Measurements from ENCODE around the gene WHRN.

Gene WHRN

DNA sequence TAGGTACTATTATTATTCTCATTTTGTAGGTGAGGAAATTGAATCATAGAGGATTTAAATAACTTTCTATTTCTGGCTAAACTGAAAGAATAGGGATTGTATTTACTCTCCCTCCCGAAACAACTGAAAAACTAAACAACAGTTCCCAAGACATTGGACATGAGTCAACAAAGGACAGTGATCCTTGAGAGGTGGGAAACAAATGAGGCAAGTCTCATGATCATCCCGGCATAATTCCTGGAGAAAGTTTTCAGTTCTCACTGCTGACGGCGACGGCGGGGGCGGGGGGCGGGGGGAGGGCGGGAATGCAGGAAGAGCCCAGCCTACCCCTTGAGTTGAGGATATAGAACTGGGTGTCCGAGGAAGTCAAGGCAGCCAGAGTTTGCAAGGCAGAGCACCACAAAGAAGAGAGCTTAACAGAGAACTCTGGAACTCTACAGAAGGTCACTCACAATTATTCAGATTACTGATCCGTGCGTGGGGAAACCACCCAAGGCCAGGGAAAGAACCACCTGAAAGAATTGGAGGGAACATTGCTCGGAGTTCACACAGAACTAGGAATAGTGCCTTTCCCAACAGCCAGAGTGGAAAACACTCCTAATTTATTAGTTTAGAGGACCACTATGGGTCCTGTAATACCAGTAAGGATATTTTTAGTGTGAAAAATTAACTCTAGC lies 27.4 kb upstream of the WHRN start:
- Histone ChIP-seq H3K27ac (no peak overlapping the region), H2AFZ (no peak overlapping the region), H3K9ac (no peak overlapping the region), H3K4me2 (ENCODE audit: low read length) (no peak overlapping the region), H3K36me3 (ENCODE audit: control insufficient read depth, insufficient read depth, low read length) (no peaks in the 10 kb centered on the region), H3K9me3 (ENCODE audit: control insufficient read depth, low read length) (no peaks in the 10 kb centered on the region), H3K4me1 (no peaks in the 10 kb centered on the region), H3K4me3 (ENCODE audit: low read depth, low read length) (no peak overlapping the region), H3K27me3 (ENCODE audit: control insufficient read depth, insufficient read depth, low read length) (no peaks in the 10 kb centered on the region), H3K79me2 (no peaks in the 10 kb centered on the region)
- TF ChIP-seq, protein P1, sequence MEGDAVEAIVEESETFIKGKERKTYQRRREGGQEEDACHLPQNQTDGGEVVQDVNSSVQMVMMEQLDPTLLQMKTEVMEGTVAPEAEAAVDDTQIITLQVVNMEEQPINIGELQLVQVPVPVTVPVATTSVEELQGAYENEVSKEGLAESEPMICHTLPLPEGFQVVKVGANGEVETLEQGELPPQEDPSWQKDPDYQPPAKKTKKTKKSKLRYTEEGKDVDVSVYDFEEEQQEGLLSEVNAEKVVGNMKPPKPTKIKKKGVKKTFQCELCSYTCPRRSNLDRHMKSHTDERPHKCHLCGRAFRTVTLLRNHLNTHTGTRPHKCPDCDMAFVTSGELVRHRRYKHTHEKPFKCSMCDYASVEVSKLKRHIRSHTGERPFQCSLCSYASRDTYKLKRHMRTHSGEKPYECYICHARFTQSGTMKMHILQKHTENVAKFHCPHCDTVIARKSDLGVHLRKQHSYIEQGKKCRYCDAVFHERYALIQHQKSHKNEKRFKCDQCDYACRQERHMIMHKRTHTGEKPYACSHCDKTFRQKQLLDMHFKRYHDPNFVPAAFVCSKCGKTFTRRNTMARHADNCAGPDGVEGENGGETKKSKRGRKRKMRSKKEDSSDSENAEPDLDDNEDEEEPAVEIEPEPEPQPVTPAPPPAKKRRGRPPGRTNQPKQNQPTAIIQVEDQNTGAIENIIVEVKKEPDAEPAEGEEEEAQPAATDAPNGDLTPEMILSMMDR (IDR thresholded peaks at IDR 0.05), result no peak

DNA sequence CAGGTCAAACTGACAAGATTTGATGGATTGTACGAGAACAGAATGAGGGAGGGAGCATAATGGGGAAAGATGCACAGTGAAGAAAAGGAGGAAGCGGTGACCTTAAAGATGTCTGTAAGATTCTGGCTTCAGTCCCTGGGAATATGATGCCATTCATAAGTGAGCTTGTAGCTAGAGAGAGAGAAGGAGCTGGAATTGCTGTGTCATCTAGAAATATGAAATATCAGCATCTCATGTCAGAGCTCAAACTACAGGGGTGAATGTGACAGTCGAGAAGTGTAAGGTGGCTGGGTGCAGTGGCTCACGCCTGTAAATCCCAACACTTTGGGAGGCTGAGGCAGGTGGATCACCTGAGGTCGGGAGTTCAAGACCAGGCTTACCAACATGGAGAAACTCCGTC lies 24.0 kb upstream of the WHRN start:
- Histone ChIP-seq H3K79me2 (no peaks in the 10 kb centered on the region), H3K9me3 (ENCODE audit: control insufficient read depth, low read length) (no peaks in the 10 kb centered on the region), H3K4me3 (ENCODE audit: low read depth, low read length) (no peak overlapping the region), H2AFZ (no peak overlapping the region), H3K27ac (no peak overlapping the region), H3K27me3 (ENCODE audit: control insufficient read depth, insufficient read depth, low read length) (no peaks in the 10 kb centered on the region), H3K9ac (no peak overlapping the region), H3K36me3 (ENCODE audit: control insufficient read depth, insufficient read depth, low read length) (no peaks in the 10 kb centered on the region), H3K4me2 (ENCODE audit: low read length) (no peak overlapping the region), H3K4me1 (no peaks in the 10 kb centered on the region)
- TF ChIP-seq, protein P1 (IDR thresholded peaks at IDR 0.05), result no peak

DNA sequence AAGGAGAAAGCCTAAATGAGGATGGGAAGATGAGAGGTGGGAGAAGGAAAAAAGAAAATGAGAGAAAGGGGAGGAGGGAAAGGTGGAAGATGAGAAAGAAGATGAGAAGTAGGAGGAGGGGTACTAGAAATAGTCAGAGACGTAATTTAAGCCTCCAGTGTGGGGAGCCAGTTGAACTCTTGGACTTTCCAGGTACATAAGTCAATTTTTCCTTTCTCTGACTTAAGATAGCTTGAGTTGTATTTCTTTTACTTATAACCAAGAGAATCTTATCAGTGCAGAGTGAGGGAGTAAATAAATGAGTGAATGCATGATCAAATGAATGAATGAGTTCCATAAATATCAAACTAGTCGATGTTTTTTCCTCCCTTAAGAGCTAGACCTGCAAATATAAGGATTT lies 21.5 kb upstream of the WHRN start:
- TF ChIP-seq, protein P1 (IDR thresholded peaks at IDR 0.05), result no peak
- no peaks in the 10 kb centered on the region for H3K4me1 ChIP-seq

DNA sequence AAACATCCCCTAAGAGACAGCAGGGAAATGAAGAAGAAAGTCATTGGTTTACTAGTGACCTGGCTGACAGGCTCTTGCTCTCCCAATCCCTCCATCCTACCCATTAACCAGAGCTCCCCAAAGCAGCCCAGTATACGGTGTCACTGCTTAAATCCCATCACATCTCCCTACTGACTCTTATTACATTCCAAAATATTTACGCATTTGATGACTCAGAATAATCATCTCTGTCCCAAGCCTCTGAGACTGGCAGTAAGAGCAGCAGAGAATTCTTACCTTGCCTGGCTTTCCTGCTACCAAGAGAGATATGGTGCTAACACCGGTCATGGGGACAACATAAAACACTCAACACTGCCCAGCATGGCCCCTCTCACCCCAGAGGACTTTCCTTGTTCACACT lies 20.2 kb upstream of the WHRN start:
- H3K4me3 ChIP-seq (ENCODE audit: low read depth, low read length), result no peak overlapping the region
- H3K79me2 ChIP-seq, result no peaks in the 10 kb centered on the region
- H3K27ac ChIP-seq, result no peak overlapping the region
- H3K9me3 ChIP-seq (ENCODE audit: control insufficient read depth, low read length), result no peaks in the 10 kb centered on the region
- no peaks in the 10 kb centered on the region for H3K27me3 ChIP-seq (ENCODE audit: control insufficient read depth, insufficient read depth, low read length)
- TF ChIP-seq, protein P1 (IDR thresholded peaks at IDR 0.05), result no peak
- no peak overlapping the region for H3K4me2 ChIP-seq (ENCODE audit: low read length)
- H3K4me1 ChIP-seq, result no peaks in the 10 kb centered on the region
- no peaks in the 10 kb centered on the region for H3K36me3 ChIP-seq (ENCODE audit: control insufficient read depth, insufficient read depth, low read length)
- no peak overlapping the region for H2AFZ ChIP-seq
- no peak overlapping the region for H3K9ac ChIP-seq

More for the DNA sequence above, 21.5 kb upstream of the WHRN start:
- H3K79me2 ChIP-seq, result no peaks in the 10 kb centered on the region
- H2AFZ ChIP-seq, result no peak overlapping the region
- no peaks in the 10 kb centered on the region for H3K36me3 ChIP-seq (ENCODE audit: control insufficient read depth, insufficient read depth, low read length)
- no peak overlapping the region for H3K9ac ChIP-seq
- no peaks in the 10 kb centered on the region for H3K27me3 ChIP-seq (ENCODE audit: control insufficient read depth, insufficient read depth, low read length)
- no peaks in the 10 kb centered on the region for H3K9me3 ChIP-seq (ENCODE audit: control insufficient read depth, low read length)
- no peak overlapping the region for H3K27ac ChIP-seq
- no peak overlapping the region for H3K4me3 ChIP-seq (ENCODE audit: low read depth, low read length)
- H3K4me2 ChIP-seq (ENCODE audit: low read length), result no peak overlapping the region

DNA sequence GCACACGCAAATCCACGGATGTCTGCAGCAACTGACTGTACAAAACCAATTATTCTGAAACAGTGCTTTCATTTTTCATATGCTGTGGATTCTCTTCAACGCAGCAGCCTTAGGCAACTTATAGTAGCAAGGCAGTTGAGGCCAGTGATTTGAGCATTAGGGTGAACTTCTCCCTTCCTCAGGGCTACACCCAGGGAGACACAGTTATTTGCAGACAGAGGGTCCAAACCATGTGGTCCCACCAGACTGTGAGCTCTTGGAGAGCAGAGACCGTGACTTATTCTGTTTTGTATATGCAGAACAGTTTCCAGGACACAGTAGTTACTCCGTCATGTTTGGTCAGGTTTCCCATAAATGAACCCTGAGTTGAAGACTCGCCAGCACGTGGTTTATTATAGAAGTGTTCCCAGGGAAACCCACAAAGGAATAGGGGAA lies 19.0 kb upstream of the WHRN start:
- H3K36me3 ChIP-seq (ENCODE audit: control insufficient read depth, insufficient read depth, low read length), result no peaks in the 10 kb centered on the region
- no peak overlapping the region for H2AFZ ChIP-seq
- no peak overlapping the region for H3K4me3 ChIP-seq (ENCODE audit: low read depth, low read length)
- H3K9ac ChIP-seq, result no peak overlapping the region
- H3K4me1 ChIP-seq, result no peaks in the 10 kb centered on the region
- H3K4me2 ChIP-seq (ENCODE audit: low read length), result no peak overlapping the region
- TF ChIP-seq, protein P1 (IDR thresholded peaks at IDR 0.05), result no peak
- H3K79me2 ChIP-seq, result no peaks in the 10 kb centered on the region
- no peak overlapping the region for H3K27ac ChIP-seq
- H3K9me3 ChIP-seq (ENCODE audit: control insufficient read depth, low read length), result no peaks in the 10 kb centered on the region
- H3K27me3 ChIP-seq (ENCODE audit: control insufficient read depth, insufficient read depth, low read length), result no peaks in the 10 kb centered on the region

Measured in parathyroid adenoma (tissue), 2 donors.